SK-N-SH treated with all-trans-retinoic acid at 6 μM for 48 hours (cell line): ENCODE measurements around the gene ALG11.
A peak's percentile ranks its signal among the peaks of the same experiment; 100 is the strongest.

Source experiments
- ATAC-seq: fragments of 200-7000 bp; cut with Tn5 transposase; 3 replicates; pipeline ENCODE4 v1.9.1; 2020; ENCODE audit warnings: mild to moderate bottlenecking, moderate library complexity
- ARNTL ChIP-seq: fragments of 450-650 bp; formaldehyde crosslinking; IDR thresholded peaks from 2 replicates; pipeline ENCODE4 v1.5.0; 2020; ENCODE audit warnings: low read depth, mild to moderate bottlenecking, moderate library complexity, borderline replicate concordance
- BACH2 ChIP-seq: fragments of 250-450 bp; sonication (Bioruptor Pico); IDR thresholded peaks from 2 replicates; pipeline ENCODE4 v1.9.0; 2021; ENCODE audit warnings: mild to moderate bottlenecking, borderline replicate concordance
- CSDC2 ChIP-seq: fragments of 250-450 bp; sonication (Bioruptor Pico); IDR thresholded peaks from 2 replicates; pipeline ENCODE4 v1.5.0; 2020; ENCODE audit warnings: mild to moderate bottlenecking, moderate library complexity
- ESRRG ChIP-seq: fragments of 250-450 bp; sonication (Bioruptor Pico); IDR thresholded peaks from 2 replicates; pipeline ENCODE4 v1.6.1; 2021; ENCODE audit warnings: mild to moderate bottlenecking
- GLIS3 ChIP-seq: fragments of 250-450 bp; sonication (Bioruptor Pico); IDR thresholded peaks from 2 replicates; pipeline ENCODE4 v1.5.0; 2020; ENCODE audit warnings: mild to moderate bottlenecking, moderate library complexity
- ISL1 ChIP-seq: fragments of 250-450 bp; sonication (Bioruptor Pico); IDR thresholded peaks from 2 replicates; pipeline ENCODE4 v2.1.2; 2022; ENCODE audit warnings: mild to moderate bottlenecking, moderate library complexity
- OSR1 ChIP-seq: fragments of 250-450 bp; sonication (Bioruptor Pico); IDR thresholded peaks from 2 replicates; pipeline ENCODE4 v1.8.0; 2022; ENCODE audit warnings: moderate library complexity, mild to moderate bottlenecking, inconsistent platforms
- PATZ1 ChIP-seq: fragments of 250-450 bp; sonication (Bioruptor Pico); IDR thresholded peaks from 2 replicates; pipeline ENCODE4 v1.8.0; 2020; ENCODE audit warnings: mild to moderate bottlenecking, moderate library complexity, borderline replicate concordance
- PPARA ChIP-seq: fragments of 250-450 bp; sonication (Bioruptor Pico); IDR thresholded peaks from 2 replicates; pipeline ENCODE4 v1.5.0; 2020; ENCODE audit warnings: mild to moderate bottlenecking, borderline replicate concordance
- RARB ChIP-seq: fragments of 250-450 bp; sonication (Bioruptor Pico); IDR thresholded peaks from 2 replicates; pipeline ENCODE4 v1.8.0; 2021; ENCODE audit warnings: mild to moderate bottlenecking, moderate library complexity
- SNAI2 ChIP-seq: fragments of 250-450 bp; sonication (Bioruptor Pico); IDR thresholded peaks from 2 replicates; pipeline ENCODE4 v1.5.0; 2020; ENCODE audit warnings: mild to moderate bottlenecking, moderate library complexity
- TCF4 ChIP-seq: fragments of 250-450 bp; sonication (Bioruptor Pico); IDR thresholded peaks from 2 replicates; pipeline ENCODE4 v1.8.0; 2021; ENCODE audit warnings: mild to moderate bottlenecking, moderate library complexity, borderline replicate concordance
- TOX ChIP-seq: fragments of 250-450 bp; sonication (Bioruptor Pico); IDR thresholded peaks from 2 replicates; pipeline ENCODE4 v1.8.0; 2021; ENCODE audit warnings: mild to moderate bottlenecking, moderate library complexity, borderline replicate concordance
- ZC3H10 ChIP-seq: fragments of 250-450 bp; sonication (Bioruptor Pico); IDR thresholded peaks from 2 replicates; pipeline ENCODE4 v1.5.1; 2021; ENCODE audit warnings: mild to moderate bottlenecking, moderate library complexity
- ZFP3 ChIP-seq: fragments of 250-450 bp; sonication (Bioruptor Pico); IDR thresholded peaks from 2 replicates; pipeline ENCODE4 v1.5.0; 2020; ENCODE audit warnings: mild to moderate bottlenecking, moderate library complexity
- ZFP30 ChIP-seq: fragments of 450-650 bp; formaldehyde crosslinking; IDR thresholded peaks from 2 replicates; pipeline ENCODE4 v1.5.0; 2022; ENCODE audit warnings: mild to moderate bottlenecking, moderate library complexity
- ZNF565 ChIP-seq: fragments of 450-650 bp; formaldehyde crosslinking; conservative IDR thresholded peaks from 2 replicates; pipeline ENCODE4 v1.5.0; 2020; ENCODE audit warnings: low read depth, mild to moderate bottlenecking, moderate library complexity
- ZNF70 ChIP-seq: fragments of 450-650 bp; formaldehyde crosslinking; IDR thresholded peaks from 2 replicates; pipeline ENCODE4 v1.5.0; 2020; ENCODE audit warnings: mild to moderate bottlenecking, moderate library complexity
- ZNF8 ChIP-seq: fragments of 450-650 bp; formaldehyde crosslinking; IDR thresholded peaks from 2 replicates; pipeline ENCODE4 v1.5.0; 2020; ENCODE audit warnings: mild to moderate bottlenecking, moderate library complexity
- TF ChIP-seq, protein P1 (sequence below): fragments of 250-450 bp; sonication (Bioruptor Pico); IDR thresholded peaks from 2 replicates; pipeline ENCODE4 v1.5.1; 2020; ENCODE audit warnings: low read depth, mild to moderate bottlenecking, moderate library complexity
- TF ChIP-seq, protein P2 (sequence below): fragments of 250-450 bp; sonication (Bioruptor Pico); IDR thresholded peaks from 2 replicates; pipeline ENCODE4 v1.8.0; 2021; ENCODE audit warnings: low read depth, mild to moderate bottlenecking, moderate library complexity, borderline replicate concordance
- TF ChIP-seq, protein P3 (sequence below): fragments of 250-450 bp; sonication (Bioruptor Pico); IDR thresholded peaks from 2 replicates; pipeline ENCODE4 v1.5.1; 2021; ENCODE audit warnings: mild to moderate bottlenecking, moderate library complexity

The ALG11 gene

DNA sequence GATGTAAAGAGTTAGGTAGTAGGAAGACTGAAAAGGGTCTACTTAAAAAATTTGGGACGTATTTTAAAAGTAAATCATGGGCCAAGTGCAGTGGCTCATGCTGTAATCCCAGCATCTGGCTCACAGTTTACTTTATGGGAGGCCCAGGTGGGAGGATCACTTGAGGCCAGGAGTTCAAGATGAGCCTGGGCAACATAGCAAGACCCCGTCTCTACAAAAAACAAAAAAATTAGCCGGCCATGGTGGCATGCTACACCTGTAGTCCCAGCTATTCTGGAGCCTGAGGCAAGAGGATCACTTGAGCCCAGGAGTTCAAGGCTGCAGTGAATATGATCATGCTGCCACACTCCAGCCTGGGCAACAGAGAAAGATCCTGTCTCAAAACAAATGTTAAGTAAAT lies 35.3 kb downstream of the ALG11 start:
- no peak for TF ChIP-seq ZC3H10 (CRISPR knock-in tag)
- TF ChIP-seq ARNTL: no peak
- TF ChIP-seq OSR1 (CRISPR knock-in tag): no peak
- no peak for TF ChIP-seq ZNF565
- no peak for TF ChIP-seq TOX (CRISPR knock-in tag)
- TF ChIP-seq, protein P1, sequence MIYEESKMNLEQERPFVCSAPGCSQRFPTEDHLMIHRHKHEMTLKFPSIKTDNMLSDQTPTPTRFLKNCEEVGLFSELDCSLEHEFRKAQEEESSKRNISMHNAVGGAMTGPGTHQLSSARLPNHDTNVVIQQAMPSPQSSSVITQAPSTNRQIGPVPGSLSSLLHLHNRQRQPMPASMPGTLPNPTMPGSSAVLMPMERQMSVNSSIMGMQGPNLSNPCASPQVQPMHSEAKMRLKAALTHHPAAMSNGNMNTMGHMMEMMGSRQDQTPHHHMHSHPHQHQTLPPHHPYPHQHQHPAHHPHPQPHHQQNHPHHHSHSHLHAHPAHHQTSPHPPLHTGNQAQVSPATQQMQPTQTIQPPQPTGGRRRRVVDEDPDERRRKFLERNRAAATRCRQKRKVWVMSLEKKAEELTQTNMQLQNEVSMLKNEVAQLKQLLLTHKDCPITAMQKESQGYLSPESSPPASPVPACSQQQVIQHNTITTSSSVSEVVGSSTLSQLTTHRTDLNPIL (CRISPR knock-in tag): no peak
- TF ChIP-seq ZFP30 (CRISPR knock-in tag): no peak
- no peak for TF ChIP-seq PATZ1
- no peak for TF ChIP-seq ZNF8 (CRISPR knock-in tag)
- TF ChIP-seq, all 23 proteins: peak for 0
- ATAC-seq: no peak

DNA sequence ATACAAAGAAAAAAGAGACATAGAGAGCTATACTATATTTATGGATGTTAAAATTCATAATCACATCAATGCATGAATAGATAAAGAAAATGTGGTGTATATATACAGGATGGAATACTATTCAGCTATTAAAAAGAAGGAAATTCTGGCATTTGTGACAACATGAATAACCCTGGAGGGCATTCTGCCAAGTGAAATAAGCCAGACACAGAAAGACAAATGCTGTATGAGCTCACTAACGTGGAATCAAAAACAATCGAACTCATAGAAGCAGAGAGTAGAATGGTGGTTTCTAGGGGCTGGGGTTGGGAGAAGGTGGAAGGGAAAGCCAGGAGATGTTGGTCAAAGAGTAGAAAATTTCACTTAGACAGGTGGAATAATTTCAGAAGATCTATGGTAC lies 36.3 kb downstream of the ALG11 start:
- TF ChIP-seq ZFP3: no peak
- TF ChIP-seq, all 23 proteins: peak for 0
- ATAC-seq: no peak

DNA sequence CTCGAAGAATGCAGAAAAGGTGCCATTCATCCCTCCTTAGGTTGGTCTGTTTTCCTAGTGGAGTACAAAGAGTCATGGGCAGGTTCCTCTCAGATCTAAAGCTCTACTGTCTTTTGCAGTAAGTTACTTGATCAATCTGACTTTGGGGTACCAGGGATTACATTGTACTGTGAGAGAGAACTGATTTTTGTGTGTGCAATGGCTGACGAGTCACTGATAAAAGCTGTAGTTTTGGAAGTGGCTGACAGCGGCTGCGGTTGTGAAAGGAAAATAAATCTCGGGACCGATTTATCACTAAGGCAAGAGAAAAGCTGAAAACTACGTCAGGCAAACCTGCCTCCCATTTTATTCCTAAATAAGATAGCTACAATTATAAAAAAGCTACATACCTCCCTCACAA lies 39.2 kb downstream of the ALG11 start:
- no peak for ATAC-seq
- TF ChIP-seq GLIS3 (CRISPR knock-in tag): no peak
- TF ChIP-seq, protein P1 (CRISPR knock-in tag): no peak
- TF ChIP-seq, protein P2, sequence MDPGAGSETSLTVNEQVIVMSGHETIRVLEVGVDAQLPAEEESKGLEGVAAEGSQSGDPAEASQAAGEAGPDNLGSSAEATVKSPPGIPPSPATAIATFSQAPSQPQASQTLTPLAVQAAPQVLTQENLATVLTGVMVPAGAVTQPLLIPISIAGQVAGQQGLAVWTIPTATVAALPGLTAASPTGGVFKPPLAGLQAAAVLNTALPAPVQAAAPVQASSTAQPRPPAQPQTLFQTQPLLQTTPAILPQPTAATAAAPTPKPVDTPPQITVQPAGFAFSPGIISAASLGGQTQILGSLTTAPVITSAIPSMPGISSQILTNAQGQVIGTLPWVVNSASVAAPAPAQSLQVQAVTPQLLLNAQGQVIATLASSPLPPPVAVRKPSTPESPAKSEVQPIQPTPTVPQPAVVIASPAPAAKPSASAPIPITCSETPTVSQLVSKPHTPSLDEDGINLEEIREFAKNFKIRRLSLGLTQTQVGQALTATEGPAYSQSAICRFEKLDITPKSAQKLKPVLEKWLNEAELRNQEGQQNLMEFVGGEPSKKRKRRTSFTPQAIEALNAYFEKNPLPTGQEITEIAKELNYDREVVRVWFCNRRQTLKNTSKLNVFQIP: no peak
- TF ChIP-seq RARB (CRISPR knock-in tag): no peak

GRCh38 chr13:52053460-52053859 lies 41.3 kb downstream of the ALG11 start:
- ATAC-seq: no peak; the same call in 2 of the 3 replicates
- TF ChIP-seq PATZ1: no peak
- TF ChIP-seq ESRRG (CRISPR knock-in tag): peak; percentile 49; the same call in 1 of the 2 replicates
- TF ChIP-seq RARB (CRISPR knock-in tag): no peak
- no peak for TF ChIP-seq ZNF8 (CRISPR knock-in tag)
- TF ChIP-seq PPARA (CRISPR knock-in tag): no peak
- TF ChIP-seq, protein P1 (CRISPR knock-in tag): no peak
- TF ChIP-seq, protein P3, sequence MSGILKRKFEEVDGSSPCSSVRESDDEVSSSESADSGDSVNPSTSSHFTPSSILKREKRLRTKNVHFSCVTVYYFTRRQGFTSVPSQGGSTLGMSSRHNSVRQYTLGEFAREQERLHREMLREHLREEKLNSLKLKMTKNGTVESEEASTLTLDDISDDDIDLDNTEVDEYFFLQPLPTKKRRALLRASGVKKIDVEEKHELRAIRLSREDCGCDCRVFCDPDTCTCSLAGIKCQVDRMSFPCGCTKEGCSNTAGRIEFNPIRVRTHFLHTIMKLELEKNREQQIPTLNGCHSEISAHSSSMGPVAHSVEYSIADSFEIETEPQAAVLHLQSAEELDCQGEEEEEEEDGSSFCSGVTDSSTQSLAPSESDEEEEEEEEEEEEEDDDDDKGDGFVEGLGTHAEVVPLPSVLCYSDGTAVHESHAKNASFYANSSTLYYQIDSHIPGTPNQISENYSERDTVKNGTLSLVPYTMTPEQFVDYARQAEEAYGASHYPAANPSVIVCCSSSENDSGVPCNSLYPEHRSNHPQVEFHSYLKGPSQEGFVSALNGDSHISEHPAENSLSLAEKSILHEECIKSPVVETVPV: 0 out of 2 replicates have a peak, but pooled peaks have one; percentile 58
- TF ChIP-seq BACH2 (CRISPR knock-in tag): no peak
- 0 out of 2 replicates have a peak, but pooled peaks have one; percentile 21 for TF ChIP-seq ZFP3
- peak; percentile 91 for TF ChIP-seq ISL1
- TF ChIP-seq OSR1 (CRISPR knock-in tag): no peak
- TF ChIP-seq ZNF565: no peak
- no peak for TF ChIP-seq ZC3H10 (CRISPR knock-in tag)
- no peak for TF ChIP-seq TOX (CRISPR knock-in tag)
- peak; percentile 91; the same call in 1 of the 2 replicates for TF ChIP-seq GLIS3 (CRISPR knock-in tag)
- no peak for TF ChIP-seq ZFP30 (CRISPR knock-in tag)
- TF ChIP-seq ARNTL: no peak
- no peak for TF ChIP-seq CSDC2 (CRISPR knock-in tag)
- TF ChIP-seq ZNF70 (CRISPR knock-in tag): no peak
- peak; percentile 84 for TF ChIP-seq TCF4 (CRISPR knock-in tag)
- TF ChIP-seq SNAI2 (CRISPR knock-in tag): no peak
- TF ChIP-seq, protein P2: no peak
